ENCODE data around the gene NFX1. TPM values are rescaled to one million over a fixed set of nuclear protein-coding genes. Genes with fewer than 3 reads are reported as not detected.
"Not testable (repeated sequence)": the region's sequence is repeated elsewhere in the genome, so short reads cannot be mapped to it uniquely, and the experiment has no call there.

NFX1 gene
- total and polyA plus RNA-seq, 5 donors = 12.3 to 37.6 (median 29.5) TPM

DNA sequence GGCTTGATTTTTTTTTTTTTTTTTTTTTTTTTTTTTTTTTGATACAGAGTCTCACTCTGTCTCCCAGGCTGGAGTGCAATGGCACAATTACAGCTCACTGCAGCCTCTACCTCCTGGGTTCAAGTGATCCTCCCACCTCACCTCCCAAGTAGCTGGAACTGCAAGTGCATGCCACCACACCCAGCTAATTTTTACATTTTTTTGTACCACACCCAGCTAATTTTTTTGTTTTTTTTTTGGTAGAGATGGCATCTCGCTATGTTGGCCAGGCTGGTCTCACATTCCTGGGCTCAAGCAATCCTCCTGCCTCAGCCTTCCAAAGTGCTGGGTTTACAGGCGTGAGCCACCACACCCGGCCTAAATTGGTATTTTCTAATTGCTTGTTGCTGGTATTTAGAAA is 68.3 kb downstream of the NFX1 start:
- not testable (repeated sequence) for DNase-seq; ATAC-seq; H3K27me3 ChIP-seq (ENCODE audit: control insufficient read depth, insufficient read depth); H3K27ac ChIP-seq (ENCODE audit: low read length); H3K4me3 ChIP-seq (ENCODE audit: low read length); H3K9me3 ChIP-seq (ENCODE audit: control insufficient read depth, low read length); H3K4me1 ChIP-seq (ENCODE audit: control insufficient read depth, insufficient read depth, low read length)
- intact Hi-C loops (cut with DNase I) = loop anchor here in 1 of 4 donors (10.0 kb wide), 1 partner anchor 116 kb away; the partner anchor contains the start of gene NOL6
- 95% methylated on average over 3 of the region's 3 CpGs for WGBS

DNA sequence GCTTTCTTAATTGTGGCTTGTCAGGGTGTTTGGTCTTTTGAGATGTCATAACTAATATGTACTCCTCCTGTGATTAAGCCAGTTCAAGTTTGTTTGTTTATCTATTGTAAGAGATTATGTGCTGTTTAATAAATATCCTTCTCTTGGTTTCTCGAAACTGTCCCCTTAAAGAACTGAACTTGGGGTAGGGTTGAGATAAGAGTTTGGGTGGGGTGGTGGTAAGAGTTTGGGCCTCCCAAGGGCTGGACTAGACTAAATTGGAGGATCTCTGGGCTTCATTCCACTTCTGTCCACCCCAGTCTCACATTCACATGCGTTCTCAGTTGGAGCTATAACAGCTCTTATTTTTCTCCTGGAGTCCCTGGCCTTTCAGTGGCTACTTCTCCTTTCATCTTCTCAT is 73.8 kb downstream of the NFX1 start:
- 94% methylated on average over 2 of the region's 2 CpGs for WGBS
- DNase-seq (no peak), ATAC-seq (no peak)
- H3K4me1 ChIP-seq (ENCODE audit: control insufficient read depth, insufficient read depth, low read length) = no peaks in the 10 kb centered on the region
- no peak overlapping the region for H3K4me3 ChIP-seq (ENCODE audit: low read length)
- H3K9me3 ChIP-seq (ENCODE audit: control insufficient read depth, low read length) = no peaks in the 10 kb centered on the region
- intact Hi-C loops (cut with DNase I) = no loop called here
- H3K27ac ChIP-seq (ENCODE audit: low read length) = no peak overlapping the region
- H3K27me3 ChIP-seq (ENCODE audit: control insufficient read depth, insufficient read depth) = no peaks in the 10 kb centered on the region

DNA sequence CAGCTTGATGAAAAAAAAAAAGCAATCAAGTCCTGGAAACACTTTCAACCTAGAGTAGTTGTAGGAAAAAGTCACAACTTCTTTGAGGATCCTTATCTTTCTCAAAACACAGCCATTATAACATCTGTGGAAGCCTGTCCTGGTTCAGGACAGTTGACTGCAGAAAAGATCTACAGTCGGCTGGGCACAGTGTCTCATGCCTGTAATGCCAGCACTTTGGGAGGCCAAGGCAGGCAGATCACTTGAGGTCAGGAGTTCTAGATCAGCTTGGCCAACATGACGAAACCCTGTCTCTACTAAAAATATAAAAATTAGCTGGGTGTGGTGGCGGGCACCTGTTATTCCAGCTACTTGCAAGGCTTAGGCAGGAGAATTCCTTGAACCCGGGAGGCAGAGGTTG is 74.5 kb downstream of the NFX1 start:
- H3K9me3 ChIP-seq (ENCODE audit: control insufficient read depth, low read length); H3K27ac ChIP-seq (ENCODE audit: low read length); H3K27me3 ChIP-seq (ENCODE audit: control insufficient read depth, insufficient read depth); DNase-seq; ATAC-seq; intact Hi-C loops (cut with DNase I); H3K4me3 ChIP-seq (ENCODE audit: low read length); H3K4me1 ChIP-seq (ENCODE audit: control insufficient read depth, insufficient read depth, low read length): not testable (repeated sequence)
- 95% methylated on average over 4 of the region's 4 CpGs for WGBS

DNA sequence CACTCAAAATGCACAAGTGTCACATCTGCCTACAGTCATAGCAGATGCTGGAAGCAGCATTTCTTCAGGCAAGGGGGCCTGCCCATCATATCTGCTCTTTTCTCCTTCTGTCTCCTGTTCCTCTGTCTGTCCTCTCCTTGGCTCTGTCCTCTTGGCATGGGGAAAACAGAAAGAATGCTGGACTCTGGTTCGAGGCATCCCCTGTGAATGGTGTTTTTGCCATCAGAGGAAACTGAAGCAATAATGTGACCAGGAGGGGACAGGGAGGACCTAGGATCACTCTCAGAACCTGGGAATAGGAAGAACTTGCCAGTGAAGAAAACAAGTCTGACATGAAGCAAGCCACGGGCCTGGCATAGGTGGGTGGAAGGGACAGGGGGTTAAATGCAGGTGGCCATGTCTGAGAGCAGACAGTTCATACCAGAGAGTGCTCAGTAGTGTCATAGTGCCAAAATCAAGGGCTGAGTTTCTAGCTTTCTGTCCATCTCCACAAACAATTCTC is 76.7 kb downstream of the NFX1 start:
- DNase-seq = no peak
- Histone ChIP-seq H3K27ac (ENCODE audit: low read length) (no peak overlapping the region), H3K4me3 (ENCODE audit: low read length) (no peak overlapping the region), H3K4me1 (ENCODE audit: control insufficient read depth, insufficient read depth, low read length) (no peaks in the 10 kb centered on the region), H3K27me3 (ENCODE audit: control insufficient read depth, insufficient read depth) (no peaks in the 10 kb centered on the region), H3K9me3 (ENCODE audit: control insufficient read depth, low read length) (no peaks in the 10 kb centered on the region)
- ATAC-seq = no peak
- WGBS = 88% methylated on average over 2 of the region's 2 CpGs
- intact Hi-C loops (cut with DNase I) = no loop called here

DNA sequence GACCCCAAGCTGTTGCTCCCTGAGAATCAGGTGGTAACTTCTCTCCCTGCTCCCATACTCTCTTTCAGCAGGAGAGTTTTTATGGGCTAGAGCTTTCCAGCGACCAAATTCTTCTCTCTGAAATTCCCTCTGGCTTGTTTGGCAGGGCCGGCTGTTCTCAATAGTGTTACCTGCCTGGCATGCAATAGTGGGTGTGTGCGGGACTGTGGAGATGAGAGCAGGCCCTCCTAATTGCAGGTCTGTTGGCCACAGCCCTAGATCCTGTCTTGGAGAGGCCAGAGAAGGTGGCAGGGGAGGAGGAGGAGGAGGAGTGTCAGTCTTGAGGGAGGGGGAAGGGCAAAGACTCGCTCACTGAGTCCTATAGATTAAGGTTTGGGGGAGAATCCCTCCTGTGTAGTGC is 82.6 kb downstream of the NFX1 start:
- no peak for ATAC-seq
- DNase-seq = no peak
- intact Hi-C loops (cut with DNase I) = loop anchor here in 3 of 4 donors (2.0 to 10.0 kb wide), 4 partner anchors 42 to 92 kb away; no protein-coding TSS in a partner anchor
- no peak overlapping the region for H3K4me3 ChIP-seq (ENCODE audit: low read length)
- H3K27me3 ChIP-seq (ENCODE audit: control insufficient read depth, insufficient read depth) = no peaks in the 10 kb centered on the region
- H3K9me3 ChIP-seq (ENCODE audit: control insufficient read depth, low read length) = no peaks in the 10 kb centered on the region
- H3K4me1 ChIP-seq (ENCODE audit: control insufficient read depth, insufficient read depth, low read length) = no peaks in the 10 kb centered on the region
- WGBS = 86% methylated on average over 4 of the region's 4 CpGs
- no peak overlapping the region for H3K27ac ChIP-seq (ENCODE audit: low read length)

DNA sequence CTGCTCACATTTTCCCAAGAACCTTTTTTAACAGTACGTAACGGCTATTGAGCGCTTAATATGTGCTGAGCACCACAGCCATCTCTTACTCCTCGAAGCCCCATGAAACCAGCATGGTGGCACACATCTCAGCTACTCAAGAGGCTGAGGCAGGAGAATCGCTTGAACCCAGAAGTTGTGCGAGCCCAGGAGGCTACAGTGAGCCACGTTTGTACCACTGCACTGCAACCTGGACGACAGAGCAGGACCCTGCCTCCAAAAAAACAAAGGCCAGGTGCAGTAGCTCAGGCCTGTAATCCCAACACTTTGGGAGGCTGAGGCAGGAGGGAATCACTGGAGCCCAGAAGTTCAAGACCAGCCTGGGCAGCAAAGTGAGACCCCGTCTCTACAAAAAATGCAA is 83.9 kb downstream of the NFX1 start:
- 86% methylated on average over 9 of the region's 9 CpGs for WGBS
- intact Hi-C loops (cut with DNase I) = loop anchor here in 3 of 4 donors (2.0 to 10.0 kb wide), 4 partner anchors 41 to 91 kb away; no protein-coding TSS in a partner anchor
- ATAC-seq (no peak), DNase-seq (no peak)
- H3K4me1 ChIP-seq (ENCODE audit: control insufficient read depth, insufficient read depth, low read length) = no peaks in the 10 kb centered on the region
- H3K4me3 ChIP-seq (ENCODE audit: low read length) = no peak overlapping the region
- no peak overlapping the region for H3K27ac ChIP-seq (ENCODE audit: low read length)
- H3K9me3 ChIP-seq (ENCODE audit: control insufficient read depth, low read length) = no peaks in the 10 kb centered on the region
- H3K27me3 ChIP-seq (ENCODE audit: control insufficient read depth, insufficient read depth) = no peaks in the 10 kb centered on the region

DNA sequence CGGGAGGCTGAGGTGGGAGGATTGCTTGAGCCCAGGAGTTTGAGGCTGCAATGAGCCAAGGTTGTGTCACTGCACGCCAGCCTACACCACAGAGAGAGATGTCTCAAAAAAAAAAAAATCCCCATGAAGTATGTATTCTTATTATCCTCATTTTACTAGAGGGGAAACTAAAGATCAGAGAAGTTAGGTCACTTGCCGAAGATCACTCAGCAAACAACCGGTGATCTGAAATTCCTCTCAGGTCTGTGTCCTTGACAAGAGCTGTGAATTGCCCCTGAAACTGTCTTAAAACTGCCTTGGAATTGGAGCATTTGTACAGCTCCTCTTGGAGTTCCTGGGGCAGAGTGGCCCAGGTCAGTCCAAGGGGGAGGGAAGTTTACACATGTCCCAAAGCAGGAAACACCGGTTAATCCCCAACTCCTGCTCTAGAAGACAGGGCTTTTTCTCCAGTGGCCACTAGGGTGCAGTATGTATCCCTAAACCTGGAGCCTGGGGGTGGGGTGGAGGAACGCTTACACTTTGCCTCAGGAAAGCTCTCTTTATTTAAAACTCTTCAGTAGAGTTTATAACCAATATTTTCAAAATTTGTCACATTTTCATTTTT is 84.4 kb downstream of the NFX1 start:
- no peaks in the 10 kb centered on the region for H3K9me3 ChIP-seq (ENCODE audit: control insufficient read depth, low read length)
- H3K27me3 ChIP-seq (ENCODE audit: control insufficient read depth, insufficient read depth) = no peaks in the 10 kb centered on the region
- no peak overlapping the region for H3K27ac ChIP-seq (ENCODE audit: low read length)
- 63% methylated on average over 6 of the region's 6 CpGs for WGBS
- no peaks in the 10 kb centered on the region for H3K4me1 ChIP-seq (ENCODE audit: control insufficient read depth, insufficient read depth, low read length)
- ATAC-seq (peak; percentile 83 to 84), DNase-seq (peak; percentile 58 to 86 (median 69))
- no peak overlapping the region for H3K4me3 ChIP-seq (ENCODE audit: low read length)
- intact Hi-C loops (cut with DNase I) = loop anchor here in 3 of 4 donors (2.0 to 10.0 kb wide), 4 partner anchors 40 to 90 kb away; no protein-coding TSS in a partner anchor

DNA sequence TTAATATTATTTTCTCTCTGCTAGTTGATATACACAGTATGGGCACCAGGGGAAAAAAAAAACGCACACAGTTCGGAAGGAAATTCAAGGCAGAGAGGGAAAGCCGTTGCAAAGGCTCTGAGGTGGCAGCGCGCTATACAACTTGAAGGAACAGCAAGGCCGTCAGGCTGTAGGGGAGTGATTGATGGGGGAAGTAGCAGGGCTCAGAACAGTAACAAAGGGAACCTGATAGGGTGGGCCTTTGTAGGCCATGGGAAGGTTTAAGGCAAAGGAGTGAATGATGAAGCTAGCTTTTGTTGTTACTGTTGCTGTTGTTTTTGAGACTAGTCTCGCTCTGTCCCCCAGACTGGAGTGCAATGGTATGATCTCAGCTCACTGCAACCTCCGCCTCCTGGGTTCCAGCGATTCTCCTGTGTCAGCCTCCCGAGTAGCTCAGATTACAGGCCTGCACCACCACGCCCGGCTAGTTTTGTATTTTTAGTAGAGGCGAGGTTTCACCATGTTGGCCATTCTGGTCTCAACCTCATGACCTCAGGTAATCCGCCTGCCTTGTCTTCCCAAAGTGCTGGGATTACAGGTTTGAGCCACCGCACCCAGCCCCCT is 85.0 kb downstream of the NFX1 start:
- 51% methylated on average over 15 of the region's 15 CpGs for WGBS
- Histone ChIP-seq H3K4me1 (ENCODE audit: control insufficient read depth, insufficient read depth, low read length) (no peaks in the 10 kb centered on the region), H3K27ac (ENCODE audit: low read length) (peak overlapping the region; percentile 87), H3K27me3 (ENCODE audit: control insufficient read depth, insufficient read depth) (no peaks in the 10 kb centered on the region), H3K9me3 (ENCODE audit: control insufficient read depth, low read length) (no peaks in the 10 kb centered on the region), H3K4me3 (ENCODE audit: low read length) (no peak overlapping the region)
- intact Hi-C loops (cut with DNase I) = loop anchor here in 3 of 4 donors (2.0 to 10.0 kb wide), 3 partner anchors 39 to 89 kb away; no protein-coding TSS in a partner anchor
- peak in 1 of 3 donors; percentile 68 for DNase-seq
- ATAC-seq = peak; percentile 40 to 47

DNA sequence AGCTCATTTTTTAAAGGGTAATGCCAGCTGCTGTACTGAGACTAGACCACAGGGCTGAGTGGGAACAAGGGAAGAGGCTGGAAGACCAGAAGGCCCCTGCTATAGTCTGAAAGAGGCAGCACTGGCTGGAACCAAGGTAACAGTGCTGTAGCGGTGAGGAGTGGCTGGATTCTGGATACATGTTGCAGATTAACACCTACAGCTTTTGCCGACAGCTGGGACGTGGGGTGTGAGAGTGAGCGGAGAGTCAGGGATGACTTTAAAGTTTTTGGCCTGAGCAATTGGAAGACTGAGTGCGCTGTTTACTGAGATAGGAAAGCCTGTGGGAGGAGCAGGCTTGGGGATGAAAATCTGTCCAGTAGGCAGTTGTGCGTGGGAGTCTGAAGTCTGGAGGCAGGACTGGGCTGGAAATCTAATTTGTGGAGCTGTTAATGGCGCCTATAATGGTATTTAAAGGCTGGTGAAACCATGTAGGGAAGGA is 85.6 kb downstream of the NFX1 start:
- WGBS = 38% methylated on average over 7 of the region's 7 CpGs
- intact Hi-C loops (cut with DNase I) = loop anchor here in 3 of 4 donors (2.0 to 10.0 kb wide), 3 partner anchors 39 to 89 kb away; no protein-coding TSS in a partner anchor
- DNase-seq = peak in 1 of 3 donors; percentile 50
- no peaks in the 10 kb centered on the region for H3K27me3 ChIP-seq (ENCODE audit: control insufficient read depth, insufficient read depth)
- ATAC-seq = peak; percentile 38 to 49
- H3K9me3 ChIP-seq (ENCODE audit: control insufficient read depth, low read length) = no peaks in the 10 kb centered on the region
- H3K27ac ChIP-seq (ENCODE audit: low read length) = peak overlapping the region; percentile 87
- H3K4me3 ChIP-seq (ENCODE audit: low read length) = no peak overlapping the region
- no peaks in the 10 kb centered on the region for H3K4me1 ChIP-seq (ENCODE audit: control insufficient read depth, insufficient read depth, low read length)

DNA sequence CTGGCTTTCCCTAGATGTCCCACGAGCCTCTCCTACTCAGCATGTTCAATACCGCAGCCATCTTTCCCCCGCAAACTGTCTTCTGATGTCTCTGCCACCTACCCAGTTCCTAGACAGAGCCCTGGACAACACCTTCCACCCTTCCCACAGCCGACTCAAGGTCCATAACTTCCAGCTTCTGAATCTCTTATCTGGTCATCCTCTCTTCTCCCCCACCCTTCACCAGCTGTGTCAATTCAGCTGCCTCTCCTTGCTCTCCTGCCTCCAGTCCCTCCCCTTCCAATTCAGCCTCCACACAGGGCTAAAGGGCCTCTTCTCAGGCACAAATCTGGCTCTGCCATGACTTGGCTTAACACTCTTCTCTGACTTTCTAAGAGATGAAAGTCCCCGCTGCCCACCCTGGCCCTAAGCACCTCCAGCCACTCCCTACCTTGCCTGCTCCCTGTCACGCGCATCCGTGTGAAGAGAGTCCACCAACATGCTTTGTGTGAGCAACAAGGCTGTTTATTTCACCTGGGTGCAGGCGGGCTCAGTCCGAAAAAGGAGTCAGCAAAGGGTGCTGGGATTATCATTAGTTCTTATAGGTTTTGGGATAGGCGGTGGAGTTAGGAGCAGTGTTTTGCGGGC is 86.9 kb downstream of the NFX1 start:
- 92% methylated on average over 12 of the region's 12 CpGs for WGBS
- H3K4me1 ChIP-seq (ENCODE audit: control insufficient read depth, insufficient read depth, low read length) = no peaks in the 10 kb centered on the region
- H3K4me3 ChIP-seq (ENCODE audit: low read length) = no peak overlapping the region
- ATAC-seq = no peak
- H3K9me3 ChIP-seq (ENCODE audit: control insufficient read depth, low read length) = no peaks in the 10 kb centered on the region
- intact Hi-C loops (cut with DNase I) = loop anchor here in 3 of 4 donors (10.0 kb wide), 2 partner anchors 78 to 88 kb away; no protein-coding TSS in a partner anchor
- no peak overlapping the region for H3K27ac ChIP-seq (ENCODE audit: low read length)
- DNase-seq = no peak
- no peaks in the 10 kb centered on the region for H3K27me3 ChIP-seq (ENCODE audit: control insufficient read depth, insufficient read depth)
